ENCODE measurements around the gene GNB3.
A peak's percentile ranks its signal among the peaks of the same experiment; 100 is the strongest.
"Not testable (repeated sequence)": the region's sequence is repeated elsewhere in the genome, so short reads cannot be mapped to it uniquely, and the experiment has no call there.

The GNB3 gene

DNA sequence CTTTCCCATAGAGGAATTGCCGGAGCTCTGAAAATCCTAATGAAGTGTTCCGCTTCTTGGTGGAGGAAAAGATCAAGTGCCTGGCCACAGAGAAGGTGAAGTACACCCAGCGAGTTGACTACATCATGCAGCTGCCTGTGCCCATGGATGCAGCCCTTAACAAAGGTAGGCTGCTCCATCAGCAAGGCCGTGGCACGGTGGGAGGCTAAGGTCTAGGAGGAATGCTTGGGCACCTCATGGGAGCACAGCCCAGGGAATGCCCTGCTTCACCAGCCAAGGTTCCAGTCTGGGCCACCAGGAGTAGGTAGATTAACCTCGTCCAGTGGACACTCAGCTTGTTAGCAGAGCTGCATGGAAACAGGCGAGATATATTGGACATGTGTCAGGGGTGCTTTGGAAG is 20.2 kb downstream of the GNB3 start:
- DNase-seq (ENCODE audit: low spot score), result no peak

DNA sequence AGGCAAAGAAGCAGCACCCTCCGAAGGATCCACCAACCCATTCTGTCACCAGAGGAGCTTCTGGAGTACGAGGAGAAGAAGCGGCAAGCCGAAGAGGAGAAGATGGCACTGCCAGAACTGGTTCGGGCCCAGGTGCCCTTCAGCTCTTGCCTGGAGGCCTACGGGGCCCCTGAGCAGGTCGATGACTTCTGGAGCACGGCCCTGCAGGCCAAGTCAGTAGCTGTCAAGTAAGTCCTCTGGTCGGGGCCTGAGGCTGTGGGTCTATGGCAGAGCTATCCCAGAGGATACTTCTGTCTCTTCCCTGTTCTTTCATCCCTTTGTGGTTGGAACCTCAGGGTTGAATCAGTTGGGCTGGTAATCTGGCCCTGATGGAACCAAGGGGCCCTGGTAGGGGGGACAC is 20.7 kb downstream of the GNB3 start:
- DNase-seq (ENCODE audit: low spot score), result no peak

DNA sequence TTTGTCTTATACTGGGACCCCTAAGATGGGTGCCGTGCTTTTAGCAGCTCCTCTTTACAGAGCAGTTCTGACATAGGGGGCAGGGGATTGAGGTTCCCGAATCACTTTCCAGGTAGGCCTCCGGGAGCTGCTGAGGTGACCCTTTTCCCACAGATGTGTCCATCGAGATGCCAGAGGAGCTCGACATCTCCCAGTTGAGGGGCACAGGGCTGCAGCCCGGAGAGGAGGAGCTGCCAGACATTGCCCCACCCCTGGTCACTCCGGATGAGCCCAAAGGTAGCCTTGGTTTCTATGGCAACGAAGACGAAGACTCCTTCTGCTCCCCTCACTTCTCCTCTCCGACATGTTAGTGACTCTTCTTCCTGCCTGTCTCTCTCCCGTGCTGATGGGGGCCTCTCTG is 22.3 kb downstream of the GNB3 start:
- DNase-seq (ENCODE audit: low spot score), result no peak

DNA sequence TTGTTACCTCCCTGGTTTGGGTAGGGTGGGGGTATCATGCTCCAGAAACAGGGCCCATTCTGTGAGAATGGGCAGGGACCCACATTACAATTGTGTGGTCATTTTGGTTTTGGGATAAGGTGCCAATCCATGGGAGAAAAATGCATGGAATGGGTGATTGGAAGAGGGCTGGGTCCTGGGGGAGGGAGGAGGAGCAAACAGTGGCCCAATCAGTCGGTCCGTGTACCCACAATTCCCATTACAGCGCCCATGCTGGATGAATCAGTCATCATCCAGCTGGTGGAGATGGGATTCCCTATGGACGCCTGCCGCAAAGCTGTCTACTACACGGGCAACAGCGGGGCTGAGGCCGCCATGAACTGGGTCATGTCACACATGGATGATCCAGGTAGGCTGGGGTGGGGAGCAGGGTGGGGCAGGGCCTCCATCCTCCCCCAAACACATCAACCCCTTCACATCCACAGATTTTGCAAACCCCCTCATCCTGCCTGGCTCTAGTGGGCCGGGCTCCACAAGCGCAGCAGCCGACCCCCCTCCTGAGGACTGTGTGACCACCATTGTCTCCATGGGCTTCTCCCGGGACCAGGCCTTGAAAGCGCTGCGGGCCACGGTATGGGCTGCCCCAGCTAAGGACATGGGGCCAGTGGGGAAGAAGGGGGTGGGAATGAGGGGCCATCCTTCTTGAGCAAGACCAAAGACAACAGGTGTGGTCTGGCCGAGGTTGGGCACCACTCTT is 23.0 kb downstream of the GNB3 start:
- no peak for DNase-seq (ENCODE audit: low spot score)

- not testable (repeated sequence) for DNase-seq (ENCODE audit: low spot score)
Measured at GRCh38 chr12:6865307-6865706, 24.6 kb downstream of the GNB3 start.

- DNase-seq (ENCODE audit: low spot score), result no peak
Measured at GRCh38 chr12:6866163-6866919, 25.6 kb downstream of the GNB3 start.

GRCh38 chr12:6866920-6867412 is 26.2 kb downstream of the GNB3 start:
- no peak for DNase-seq (ENCODE audit: low spot score)

- DNase-seq (ENCODE audit: low spot score), result peak; percentile 84
Measured at GRCh38 chr12:6867413-6868210, 26.9 kb downstream of the GNB3 start, which contains the start of gene TPI1. TPI1 (plus strand) TSS chr12:6867531; CDS start chr12:6867567, 36 bp downstream.

- DNase-seq (ENCODE audit: low spot score), result no peak
Measured at GRCh38 chr12:6868211-6869048, 27.7 kb downstream of the GNB3 start.

DNA sequence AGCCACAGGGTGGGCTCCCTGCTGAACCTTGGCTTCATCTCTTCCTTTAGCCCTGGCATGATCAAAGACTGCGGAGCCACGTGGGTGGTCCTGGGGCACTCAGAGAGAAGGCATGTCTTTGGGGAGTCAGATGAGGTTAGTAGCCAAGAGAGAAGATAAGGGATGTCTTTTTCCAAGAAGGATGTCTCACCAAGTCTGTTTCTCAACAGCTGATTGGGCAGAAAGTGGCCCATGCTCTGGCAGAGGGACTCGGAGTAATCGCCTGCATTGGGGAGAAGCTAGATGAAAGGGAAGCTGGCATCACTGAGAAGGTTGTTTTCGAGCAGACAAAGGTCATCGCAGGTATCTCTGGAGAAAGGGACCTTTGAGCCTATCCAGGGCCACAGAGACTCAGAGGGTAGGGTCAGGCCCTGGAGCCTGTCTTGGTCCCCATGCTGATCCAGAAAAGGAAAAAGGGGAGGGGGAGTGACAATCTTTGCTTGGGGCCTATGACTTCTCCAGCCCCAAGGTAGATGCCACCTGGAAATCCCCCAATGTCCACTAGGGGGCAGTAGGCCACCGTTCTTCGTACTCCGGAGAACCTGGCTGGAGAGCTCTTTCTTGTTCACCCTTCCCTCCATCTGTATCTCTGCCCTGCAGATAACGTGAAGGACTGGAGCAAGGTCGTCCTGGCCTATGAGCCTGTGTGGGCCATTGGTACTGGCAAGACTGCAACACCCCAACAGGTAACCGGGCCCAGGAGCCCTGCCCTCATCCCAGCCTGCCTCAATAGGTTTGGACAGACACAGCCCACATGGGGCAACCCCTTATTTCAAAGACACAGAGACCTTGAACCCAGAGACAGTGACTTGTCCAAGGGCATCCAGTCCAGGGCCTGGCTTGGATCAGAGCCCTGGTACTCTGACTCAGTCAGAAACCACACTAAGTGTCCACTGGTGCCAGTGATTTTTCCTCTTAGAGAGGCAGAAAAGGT is 28.6 kb downstream of the GNB3 start:
- DNase-seq (ENCODE audit: low spot score), result peak; percentile 94

DNA sequence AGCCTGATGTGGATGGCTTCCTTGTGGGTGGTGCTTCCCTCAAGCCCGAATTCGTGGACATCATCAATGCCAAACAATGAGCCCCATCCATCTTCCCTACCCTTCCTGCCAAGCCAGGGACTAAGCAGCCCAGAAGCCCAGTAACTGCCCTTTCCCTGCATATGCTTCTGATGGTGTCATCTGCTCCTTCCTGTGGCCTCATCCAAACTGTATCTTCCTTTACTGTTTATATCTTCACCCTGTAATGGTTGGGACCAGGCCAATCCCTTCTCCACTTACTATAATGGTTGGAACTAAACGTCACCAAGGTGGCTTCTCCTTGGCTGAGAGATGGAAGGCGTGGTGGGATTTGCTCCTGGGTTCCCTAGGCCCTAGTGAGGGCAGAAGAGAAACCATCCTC is 29.6 kb downstream of the GNB3 start:
- DNase-seq (ENCODE audit: low spot score), result not testable (repeated sequence)

DNA sequence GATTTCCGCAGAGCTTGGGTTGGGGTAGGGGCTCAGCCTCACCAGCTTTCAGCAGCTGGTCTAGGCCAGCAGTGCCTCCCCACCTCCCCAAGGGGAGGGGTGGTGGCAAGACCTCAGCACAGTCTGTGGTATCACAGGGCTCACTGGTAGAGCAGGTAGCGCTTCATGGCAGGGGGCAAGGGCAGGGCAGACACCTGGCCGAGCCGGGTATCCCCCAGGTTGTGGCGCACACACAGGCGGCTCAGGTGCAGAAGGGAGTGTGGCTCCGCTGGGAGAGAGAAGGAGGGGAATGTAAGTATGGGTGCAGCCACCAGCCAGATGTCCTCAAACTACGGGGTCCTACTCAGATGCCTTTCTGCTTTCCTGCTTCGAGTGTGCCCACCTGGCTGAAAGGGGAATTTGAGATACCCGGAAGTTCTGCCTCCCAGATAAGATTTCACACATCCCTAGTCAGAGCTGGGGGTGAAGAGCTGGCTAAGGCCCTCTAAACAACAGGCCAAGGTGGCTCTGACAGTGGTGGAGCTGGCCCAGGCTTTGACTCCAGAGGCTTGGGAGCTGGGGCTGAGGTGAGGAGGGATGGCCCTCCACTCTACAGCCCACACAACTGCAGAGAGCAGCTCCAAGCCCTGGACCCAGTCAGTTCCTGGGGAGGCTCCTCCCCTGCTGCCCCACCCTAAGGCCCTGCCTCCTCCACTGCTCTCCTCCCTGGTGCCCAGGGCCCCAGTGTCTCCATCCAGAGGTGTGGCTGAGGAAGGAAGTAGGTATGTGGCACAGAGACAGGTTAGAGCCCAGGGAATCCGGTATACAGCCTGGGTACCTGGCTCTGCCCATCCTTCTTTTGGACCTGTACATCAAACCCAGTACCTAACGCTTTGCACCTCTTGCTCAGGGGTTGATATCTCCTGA is 30.6 kb downstream of the GNB3 start:
- DNase-seq (ENCODE audit: low spot score), result peak; percentile 63

GRCh38 chr12:6872073-6873048 is 31.6 kb downstream of the GNB3 start:
- peak; percentile 90 for DNase-seq (ENCODE audit: low spot score)

- peak; percentile 96 for DNase-seq (ENCODE audit: low spot score)
Measured at GRCh38 chr12:6873094-6874014, 32.6 kb downstream of the GNB3 start, which contains the start of gene SPSB2. SPSB2 (minus strand) TSS chr12:6873303; CDS start chr12:6872901, 402 bp downstream.

DNA sequence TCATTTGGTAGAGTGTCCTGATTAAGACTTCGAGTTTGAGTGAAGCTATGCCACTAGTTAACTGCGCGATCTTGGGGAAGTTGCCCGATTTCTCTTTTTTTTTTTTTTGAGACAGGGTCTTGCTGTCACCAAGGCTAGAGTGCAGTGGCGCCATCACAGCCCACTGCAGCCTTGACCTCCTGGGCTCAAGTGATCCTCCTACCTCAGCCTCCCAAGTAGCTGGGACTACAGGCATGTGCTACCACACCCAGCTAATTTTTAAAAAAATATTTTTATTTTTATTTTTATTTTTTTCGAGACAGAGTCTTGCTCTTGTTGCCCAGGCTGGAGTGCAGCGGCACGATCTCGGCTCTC is 33.3 kb downstream of the GNB3 start:
- not testable (repeated sequence) for DNase-seq (ENCODE audit: low spot score)

GRCh38 chr12:6879824-6880223 is 39.1 kb downstream of the GNB3 start:
- DNase-seq (ENCODE audit: low spot score), result not testable (repeated sequence)

- DNase-seq (ENCODE audit: low spot score), result no peak
Measured at GRCh38 chr12:6883252-6883651, 42.5 kb downstream of the GNB3 start.
